GM21367 (cell line): ENCODE results near the gene EPG5.
"Not testable (repeated sequence)": the region's sequence is repeated elsewhere in the genome, so short reads cannot be mapped to it uniquely, and the experiment has no call there.

ENCODE experiments used
- ATAC-seq: cut with Tn5 transposase; IDR thresholded peaks from one replicate; pipeline ENCODE4 v1.9.1; 2021; ENCODE audit not compliant: unreplicated experiment

EPG5 gene, protein sequence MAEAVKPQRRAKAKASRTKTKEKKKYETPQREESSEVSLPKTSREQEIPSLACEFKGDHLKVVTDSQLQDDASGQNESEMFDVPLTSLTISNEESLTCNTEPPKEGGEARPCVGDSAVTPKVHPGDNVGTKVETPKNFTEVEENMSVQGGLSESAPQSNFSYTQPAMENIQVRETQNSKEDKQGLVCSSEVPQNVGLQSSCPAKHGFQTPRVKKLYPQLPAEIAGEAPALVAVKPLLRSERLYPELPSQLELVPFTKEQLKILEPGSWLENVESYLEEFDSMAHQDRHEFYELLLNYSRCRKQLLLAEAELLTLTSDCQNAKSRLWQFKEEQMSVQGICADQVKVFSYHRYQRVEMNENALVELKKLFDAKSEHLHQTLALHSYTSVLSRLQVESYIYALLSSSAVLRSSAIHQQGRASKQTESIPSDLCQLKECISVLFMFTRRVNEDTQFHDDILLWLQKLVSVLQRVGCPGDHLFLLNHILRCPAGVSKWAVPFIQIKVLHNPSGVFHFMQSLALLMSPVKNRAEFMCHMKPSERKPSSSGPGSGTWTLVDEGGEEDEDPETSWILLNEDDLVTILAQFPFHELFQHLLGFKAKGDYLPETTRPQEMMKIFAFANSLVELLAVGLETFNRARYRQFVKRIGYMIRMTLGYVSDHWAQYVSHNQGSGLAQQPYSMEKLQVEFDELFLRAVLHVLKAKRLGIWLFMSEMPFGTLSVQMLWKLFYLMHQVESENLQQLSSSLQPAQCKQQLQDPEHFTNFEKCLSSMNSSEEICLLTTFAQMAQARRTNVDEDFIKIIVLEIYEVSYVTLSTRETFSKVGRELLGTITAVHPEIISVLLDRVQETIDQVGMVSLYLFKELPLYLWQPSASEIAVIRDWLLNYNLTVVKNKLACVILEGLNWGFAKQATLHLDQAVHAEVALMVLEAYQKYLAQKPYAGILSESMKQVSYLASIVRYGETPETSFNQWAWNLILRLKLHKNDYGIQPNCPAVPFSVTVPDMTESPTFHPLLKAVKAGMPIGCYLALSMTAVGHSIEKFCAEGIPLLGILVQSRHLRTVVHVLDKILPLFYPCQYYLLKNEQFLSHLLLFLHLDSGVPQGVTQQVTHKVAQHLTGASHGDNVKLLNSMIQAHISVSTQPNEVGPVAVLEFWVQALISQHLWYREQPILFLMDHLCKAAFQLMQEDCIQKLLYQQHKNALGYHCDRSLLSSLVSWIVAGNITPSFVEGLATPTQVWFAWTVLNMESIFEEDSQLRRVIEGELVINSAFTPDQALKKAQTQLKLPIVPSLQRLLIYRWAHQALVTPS (N-terminal part only)

DNA sequence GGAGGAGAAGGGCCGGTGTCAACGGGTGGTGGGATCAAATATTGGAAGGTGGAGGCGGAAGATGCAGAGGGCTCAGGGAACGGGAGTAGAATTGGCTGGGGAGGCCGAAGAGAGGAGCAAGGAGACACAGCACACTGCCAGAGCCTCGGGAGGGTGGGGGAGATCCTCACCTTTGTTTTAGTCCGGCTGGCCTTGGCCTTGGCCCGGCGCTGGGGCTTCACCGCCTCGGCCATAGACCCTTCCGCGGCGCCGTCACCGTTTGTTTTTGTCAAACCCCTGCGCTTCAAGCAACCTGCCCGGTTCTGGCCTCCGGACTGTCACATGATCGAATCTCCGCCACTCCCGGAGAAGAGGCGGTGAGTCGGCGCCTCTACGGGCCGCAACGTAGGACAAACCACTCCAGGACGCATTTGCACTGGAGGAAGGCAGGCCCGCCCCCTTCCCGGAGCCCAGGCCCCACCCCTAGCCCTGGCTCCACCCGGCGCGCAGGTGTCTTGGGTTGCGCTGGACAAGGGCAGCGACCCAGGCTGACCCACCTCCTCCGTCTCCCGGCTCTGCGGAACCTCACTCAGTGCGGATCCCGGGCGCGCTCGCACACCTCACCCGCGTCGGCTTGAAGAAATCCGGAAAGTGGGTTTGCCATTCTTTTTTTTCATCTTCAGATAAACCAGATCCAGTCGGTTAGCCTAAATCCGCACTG lies at the start of gene EPG5:
TSS of gene EPG5 (minus strand) at position 323 of the 700 bp plus-strand sequence. CDS start at position 233, 90 bp downstream.
- peak; percentile 92 for ATAC-seq

DNA sequence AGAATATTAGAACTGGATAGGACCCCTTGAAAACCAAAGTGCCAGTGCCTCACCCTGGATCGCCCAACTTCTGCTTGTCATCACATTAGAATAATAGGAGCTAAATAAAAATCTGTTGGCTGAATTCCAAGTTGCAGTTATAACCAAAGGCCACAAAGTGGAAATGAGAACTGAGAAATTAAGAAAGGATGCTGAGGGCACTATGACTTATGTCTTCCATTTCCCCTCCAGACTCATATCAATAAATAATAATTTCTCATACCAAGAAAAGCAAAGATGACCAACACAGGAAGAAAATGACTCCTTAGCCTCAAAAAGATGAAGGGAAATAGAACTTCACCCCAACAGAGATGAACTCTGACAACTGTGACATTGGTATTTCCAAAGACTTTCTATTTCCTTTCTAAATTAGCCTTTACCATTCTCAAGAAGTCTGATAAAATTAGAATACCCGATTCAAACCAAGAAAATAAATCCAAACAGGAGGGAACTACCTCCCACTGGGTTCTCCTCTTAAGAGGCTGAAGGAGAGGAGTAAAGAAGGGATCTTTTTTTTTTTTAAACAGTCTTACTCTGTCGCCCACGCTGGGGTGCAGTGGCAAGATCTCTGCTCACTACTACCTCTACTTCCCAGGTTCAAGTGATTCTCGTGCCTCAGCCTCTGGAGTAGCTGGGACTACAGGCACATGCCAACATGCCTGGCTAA lies 46.5 kb upstream of the EPG5 start:
- no peak for ATAC-seq

DNA sequence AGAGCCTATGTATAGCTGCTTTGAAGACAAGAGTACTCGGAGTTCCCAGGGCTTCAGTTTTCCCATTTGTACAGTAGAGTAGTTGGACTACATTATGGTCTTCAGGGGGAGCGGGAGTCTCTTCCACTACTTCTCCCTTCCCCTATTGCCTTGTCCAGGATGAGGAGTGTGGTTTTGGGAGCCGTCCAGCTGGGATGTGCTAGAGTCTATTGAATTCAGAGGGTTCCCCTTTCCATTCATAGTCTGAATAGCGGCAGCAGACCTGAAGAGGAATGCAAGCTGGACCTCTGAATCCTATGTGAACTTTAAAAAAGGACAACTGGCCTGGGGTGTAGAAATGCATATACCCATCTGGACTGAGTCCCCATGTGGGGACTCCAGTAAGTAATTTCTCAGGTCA lies 43.5 kb upstream of the EPG5 start:
- ATAC-seq = no peak

DNA sequence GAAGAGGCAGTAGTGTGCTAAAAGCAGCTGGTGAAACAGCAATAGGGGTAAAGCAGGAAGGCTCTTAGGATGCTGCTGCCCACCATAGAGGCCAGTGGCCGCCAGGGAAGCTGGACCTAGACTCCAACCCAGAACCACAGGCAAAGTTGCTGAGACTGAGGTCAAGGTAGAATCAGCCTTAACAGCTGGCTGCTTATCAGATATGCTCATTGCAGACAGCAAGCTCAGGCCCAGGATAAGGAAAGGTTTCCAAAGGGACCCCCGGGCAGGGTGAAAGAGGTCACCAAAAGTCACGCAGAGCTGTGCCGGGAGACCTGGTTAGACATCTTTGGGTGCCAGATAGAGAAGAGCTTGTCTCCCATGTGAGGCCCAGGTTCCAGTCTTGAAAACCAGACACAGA lies 42.9 kb upstream of the EPG5 start:
- ATAC-seq = no peak

DNA sequence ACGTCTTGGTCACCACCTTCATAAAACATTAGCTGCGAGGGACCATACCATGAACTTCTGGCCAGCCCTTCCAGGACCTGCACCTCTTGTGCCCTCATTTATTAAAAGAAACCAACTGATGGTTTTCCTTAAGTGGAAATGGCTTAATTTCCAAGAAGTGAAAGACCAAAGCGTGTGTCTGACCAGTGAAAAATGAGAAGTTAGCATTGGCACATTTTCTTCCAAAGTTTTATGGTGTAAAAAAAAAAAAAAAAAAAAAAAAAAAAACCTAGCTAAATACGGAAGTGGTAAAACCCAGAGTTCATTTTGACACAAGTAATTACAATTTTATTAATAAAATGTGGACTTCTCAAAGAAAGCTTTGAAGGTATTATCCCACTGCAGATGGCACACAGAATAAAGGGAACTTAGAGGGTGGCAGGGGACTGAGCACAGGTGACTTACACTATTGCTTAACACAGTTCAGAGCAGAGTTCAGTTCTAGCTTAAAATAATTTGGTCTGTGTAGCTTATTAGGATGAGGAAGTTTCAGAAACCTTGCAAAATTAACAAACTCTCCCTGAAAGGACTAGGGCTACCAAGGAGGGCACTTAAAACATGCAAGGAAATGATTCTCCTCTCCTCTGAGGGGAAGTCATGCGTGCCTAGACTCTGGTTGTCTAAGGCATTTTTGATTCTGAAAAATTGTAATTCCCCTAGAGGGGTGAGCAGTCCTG lies 42.2 kb upstream of the EPG5 start:
- no peak for ATAC-seq

DNA sequence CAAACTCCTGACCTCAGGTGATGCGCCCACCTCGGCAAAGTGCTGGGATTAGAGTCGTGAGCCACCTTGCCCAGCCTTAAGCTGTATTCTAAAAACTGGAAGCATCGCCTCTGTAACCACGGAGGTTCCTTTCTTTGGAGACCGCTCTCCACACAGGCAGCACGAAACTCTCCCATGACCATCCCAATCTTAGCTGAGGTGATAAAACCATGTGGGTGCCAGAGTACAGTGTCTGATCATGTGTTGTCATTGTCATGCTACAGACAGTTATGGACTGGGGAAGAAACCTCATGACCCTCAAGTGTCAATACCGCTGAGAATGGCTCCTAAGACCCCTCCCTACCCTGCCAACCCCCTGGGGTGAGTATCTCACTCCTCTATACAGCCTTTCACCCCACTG lies 41.4 kb upstream of the EPG5 start:
- no peak for ATAC-seq

DNA sequence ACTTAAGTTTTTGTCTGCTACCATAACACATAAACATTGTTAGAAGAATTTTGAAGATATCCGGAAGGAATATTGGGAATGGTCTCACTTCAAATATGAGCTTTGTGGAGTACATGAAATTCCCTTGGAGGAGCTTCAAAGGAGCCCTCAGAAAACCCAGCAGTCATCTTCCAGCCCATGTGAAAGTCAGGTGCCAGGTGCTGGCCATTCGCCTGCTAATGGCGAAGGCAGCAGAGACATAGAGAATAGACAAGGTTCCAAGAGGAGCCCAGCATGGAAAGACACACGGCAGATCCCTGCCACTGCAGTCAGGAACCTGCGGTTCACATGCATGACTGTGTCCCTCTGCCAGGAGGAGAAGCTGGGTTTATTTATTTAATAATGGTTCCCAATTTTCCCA lies 40.0 kb upstream of the EPG5 start:
- ATAC-seq = no peak

DNA sequence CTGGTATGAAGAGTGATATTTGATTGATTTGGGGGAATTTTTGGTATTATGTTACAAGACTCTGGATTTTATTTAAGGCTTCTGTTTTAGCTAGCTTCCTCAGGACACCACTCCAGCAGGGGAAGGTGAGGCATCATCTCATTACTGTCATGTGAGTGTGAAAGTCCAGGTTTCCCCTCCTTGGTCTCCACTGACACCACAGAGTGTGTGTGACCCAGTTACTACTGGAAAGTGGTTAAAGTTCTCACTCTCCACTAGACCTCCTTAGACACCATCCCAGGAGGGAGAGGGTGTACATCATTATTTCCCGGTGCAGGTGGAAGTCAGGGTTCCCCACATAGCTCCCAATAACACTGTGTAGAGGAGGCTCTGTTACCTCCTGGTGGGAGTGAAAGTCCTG lies 35.8 kb upstream of the EPG5 start:
- no peak for ATAC-seq

DNA sequence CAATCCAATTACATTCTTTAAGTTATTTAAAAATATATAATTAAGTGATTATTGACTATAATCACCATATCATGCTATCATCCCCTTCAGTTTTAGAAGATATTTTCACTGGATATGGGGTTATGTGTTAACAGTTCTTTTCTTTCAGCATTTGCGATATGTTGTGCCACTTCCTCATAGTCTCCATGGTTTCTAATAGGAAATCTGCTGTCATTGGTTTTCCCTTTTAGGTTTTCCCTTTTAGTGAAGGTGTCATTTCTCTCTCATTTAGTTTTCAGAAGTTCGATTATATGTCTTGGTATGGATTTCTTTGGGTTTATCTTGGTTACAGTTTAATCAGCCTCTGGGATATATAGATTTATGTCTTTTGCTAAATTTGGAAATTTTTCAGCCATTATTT lies 34.8 kb upstream of the EPG5 start:
- no peak for ATAC-seq

DNA sequence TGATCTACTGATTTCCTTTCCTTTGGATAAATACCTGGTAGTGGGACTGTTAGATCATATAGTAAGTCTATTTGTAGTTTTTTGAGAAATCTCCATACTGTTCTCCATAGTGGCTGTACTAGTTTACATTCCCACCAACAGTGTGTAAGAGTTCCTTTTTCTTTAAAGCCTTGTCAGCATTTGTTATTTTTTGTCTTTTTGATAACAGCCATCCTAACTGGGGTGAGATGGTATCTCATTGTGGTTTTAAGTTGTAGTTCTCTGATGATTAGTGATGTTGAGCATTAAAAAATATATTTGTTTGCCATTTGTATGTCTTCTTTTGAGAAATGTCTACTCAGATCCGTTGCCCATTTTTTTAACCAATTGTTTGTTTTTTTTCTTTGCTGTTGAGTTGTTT lies 33.9 kb upstream of the EPG5 start:
- no peak for ATAC-seq

DNA sequence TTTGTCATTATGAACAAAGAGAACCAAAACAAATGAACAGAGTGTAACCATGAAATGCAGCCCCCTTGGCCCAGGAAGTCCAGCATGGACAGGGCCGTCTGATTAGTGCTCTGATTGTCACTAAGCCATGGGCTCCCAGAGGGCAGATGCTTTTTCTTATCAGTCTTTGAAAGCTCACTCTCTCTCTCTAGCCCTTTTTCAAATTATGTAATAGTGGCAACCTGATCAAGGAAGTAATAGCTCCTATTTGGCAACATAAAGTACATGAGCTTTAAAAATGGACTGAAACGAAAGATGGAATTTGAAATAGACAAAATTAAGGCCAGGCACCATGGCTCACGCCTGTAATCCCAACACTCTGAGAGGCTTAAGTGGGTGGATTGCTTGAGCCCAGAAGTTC lies 32.4 kb upstream of the EPG5 start:
- ATAC-seq = no peak

DNA sequence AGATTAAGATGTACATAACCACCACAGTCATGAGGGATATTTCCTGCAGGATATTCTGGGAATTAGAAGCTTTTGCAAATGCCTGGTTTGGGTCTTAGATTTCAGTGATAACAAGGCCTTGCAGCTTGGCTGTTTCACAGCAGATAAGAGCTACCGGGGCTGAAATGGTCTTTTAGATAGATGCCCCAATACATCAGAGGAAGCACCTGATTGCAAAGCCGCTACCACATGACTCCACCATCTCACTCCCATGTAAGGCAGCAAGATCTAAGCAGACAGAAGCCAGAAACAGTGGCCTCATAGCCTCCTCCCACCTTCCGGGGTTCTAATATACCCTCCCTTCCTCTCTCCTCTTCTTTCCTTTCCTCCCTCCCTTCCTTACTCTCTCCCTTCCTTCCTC lies 31.1 kb upstream of the EPG5 start:
- ATAC-seq = no peak

DNA sequence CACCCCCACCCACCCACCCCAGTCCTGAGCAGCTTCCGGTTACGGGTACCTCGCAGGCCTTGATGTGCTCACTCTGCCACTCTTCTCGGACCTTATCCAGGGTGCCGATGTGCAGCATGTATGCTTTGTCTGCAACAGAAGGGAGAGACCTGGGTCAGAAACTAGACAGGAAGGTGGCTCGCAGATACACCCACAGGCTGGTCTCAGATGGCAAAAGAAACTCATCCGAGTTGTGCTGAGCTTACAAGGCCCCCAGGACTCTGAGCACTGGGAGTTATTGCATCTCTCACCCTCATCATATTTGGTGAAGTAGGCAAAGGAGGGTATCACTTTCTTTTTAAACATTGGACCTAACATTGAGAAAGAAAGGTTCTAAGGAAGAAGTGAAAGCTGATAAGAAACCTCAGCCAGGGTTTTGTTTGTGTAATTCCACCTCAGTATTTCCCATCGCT lies 30.6 kb upstream of the EPG5 start:
- no peak for ATAC-seq

DNA sequence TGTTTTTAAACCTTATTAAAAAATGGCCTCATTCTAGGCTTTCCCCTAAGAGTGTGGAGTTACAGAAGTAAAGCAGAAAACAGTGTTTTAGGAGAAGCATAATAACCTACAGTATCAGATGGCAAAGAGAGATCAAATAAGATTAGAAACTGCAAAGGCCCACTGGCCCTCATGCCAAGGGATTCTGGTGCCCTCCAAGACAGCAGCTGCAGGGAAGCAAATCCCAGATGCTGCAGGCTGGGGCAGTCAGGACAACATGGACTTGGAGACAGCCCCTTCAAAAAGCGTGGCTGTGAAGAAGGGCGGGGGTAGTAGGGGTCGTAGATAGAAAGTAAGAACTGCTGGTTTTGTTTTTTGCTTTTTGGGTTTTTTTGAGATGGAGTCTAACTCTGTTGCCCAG lies 28.3 kb upstream of the EPG5 start:
- no peak for ATAC-seq

DNA sequence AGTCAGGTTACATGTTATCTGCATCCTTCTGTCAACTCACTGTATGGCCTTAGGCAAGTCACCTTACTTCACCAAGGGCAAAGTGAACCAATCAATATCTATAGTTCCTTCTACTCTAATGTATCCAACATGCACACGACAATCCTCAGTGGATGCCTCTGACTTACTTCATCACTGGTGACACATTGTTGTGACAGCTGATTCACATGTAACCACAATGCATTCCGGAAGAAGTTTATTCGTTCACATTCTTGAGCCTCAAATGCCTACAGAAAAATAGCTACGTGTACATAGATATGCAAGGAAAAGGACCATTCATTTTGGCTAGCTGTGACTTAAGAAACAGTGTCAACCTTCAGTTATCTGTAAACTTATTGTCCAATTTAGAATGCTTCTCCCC lies 26.3 kb upstream of the EPG5 start:
- ATAC-seq = no peak

DNA sequence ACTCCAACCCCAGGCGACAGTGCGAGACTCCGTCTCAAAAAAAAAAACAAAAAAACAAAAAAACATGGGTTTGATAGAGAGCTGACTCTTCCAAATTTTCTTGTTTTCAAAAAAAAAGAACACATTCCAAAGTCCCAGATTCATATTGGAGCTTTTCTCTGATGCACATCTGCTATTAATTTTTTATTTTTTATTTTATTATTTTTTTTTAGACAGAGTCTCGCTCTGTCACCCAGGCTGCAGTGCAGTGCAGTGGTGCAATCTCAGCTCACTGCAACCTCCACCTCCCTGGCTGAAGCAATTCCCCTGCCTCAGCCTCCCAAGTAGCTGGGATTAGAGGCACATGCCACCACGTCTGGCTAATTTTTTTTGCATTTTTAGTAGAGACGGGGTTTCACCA lies 25.4 kb upstream of the EPG5 start:
- not testable (repeated sequence) for ATAC-seq

DNA sequence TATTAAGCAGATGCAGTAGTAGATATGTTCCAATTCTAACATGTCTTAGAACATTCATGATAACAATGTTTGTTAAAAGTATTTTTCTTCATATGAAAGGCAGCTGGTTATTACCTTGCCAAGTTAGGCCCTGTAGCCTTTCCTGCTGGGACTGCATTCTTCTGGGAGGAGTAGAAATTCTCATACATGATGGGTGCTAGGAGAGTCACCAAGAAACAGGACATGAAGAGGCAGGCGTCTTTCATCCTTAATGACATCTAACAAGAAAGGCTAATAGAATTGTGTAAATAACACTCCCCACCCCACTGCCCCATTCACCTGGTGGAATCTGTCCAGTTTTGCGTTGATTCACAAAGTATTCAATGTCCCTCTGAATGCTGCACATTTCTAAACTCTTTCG lies 24.7 kb upstream of the EPG5 start:
- ATAC-seq = no peak

DNA sequence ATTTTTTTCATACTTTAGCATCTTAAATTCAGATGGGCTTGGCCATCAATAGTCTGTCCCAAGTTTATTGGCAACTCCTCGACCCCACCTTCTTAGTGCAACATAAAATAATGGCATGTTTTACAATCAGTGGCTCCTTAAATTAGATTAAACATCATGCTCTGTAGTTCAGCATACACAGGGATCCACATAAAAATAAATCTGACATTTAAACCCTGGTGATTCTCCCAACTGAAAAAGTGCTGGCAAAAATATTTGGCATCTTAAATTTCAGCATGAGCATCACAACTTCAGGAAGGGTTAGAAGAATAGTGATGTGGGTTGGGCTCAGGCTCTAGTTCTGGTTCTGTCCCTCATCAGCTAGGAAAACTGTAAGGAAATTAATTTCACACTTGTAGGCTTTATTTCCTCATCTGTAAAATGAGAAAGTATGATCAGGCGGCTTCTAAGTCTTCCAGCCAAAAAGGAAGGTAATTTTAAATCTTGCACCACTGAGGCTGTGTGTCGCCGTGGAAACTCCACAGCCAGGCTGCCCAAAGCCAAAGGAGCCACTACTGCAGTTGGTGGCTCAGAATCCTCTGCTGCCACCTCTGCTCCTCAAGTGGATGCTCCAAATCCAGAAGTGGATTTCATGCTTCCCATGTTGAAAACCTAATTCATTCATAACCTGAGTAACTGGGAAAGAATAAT lies 17.6 kb upstream of the EPG5 start:
- no peak for ATAC-seq

DNA sequence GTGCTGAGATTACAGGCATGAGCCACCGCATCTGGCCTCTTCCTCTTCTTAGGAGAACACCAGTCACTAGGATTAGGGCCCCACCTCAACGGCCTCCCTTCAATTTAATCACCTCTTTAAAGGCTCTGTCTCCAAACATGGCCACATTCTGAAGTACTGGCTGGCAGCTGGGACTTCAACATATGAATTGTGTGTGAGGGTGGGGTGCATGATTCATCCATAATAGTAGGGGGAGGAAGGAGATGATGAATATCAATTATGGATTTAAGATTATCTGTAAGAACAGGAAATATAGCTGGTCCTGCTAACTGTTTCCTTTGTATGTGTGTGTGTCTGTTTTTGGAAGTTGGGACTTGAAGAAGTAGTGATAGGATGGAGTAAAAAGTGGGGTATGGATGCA lies 14.7 kb upstream of the EPG5 start:
- no peak for ATAC-seq
